LNCAP (cell line): ENCODE data around the gene ELMO3.

ENCODE experiments used
- TF ChIP-seq, protein P1 (sequence below): fragments of 450-650 bp; IDR thresholded peaks from 2 replicates; pipeline ENCODE4 v1.5.1; 2017; ENCODE audit warnings: mild to moderate bottlenecking

ELMO3 gene

DNA sequence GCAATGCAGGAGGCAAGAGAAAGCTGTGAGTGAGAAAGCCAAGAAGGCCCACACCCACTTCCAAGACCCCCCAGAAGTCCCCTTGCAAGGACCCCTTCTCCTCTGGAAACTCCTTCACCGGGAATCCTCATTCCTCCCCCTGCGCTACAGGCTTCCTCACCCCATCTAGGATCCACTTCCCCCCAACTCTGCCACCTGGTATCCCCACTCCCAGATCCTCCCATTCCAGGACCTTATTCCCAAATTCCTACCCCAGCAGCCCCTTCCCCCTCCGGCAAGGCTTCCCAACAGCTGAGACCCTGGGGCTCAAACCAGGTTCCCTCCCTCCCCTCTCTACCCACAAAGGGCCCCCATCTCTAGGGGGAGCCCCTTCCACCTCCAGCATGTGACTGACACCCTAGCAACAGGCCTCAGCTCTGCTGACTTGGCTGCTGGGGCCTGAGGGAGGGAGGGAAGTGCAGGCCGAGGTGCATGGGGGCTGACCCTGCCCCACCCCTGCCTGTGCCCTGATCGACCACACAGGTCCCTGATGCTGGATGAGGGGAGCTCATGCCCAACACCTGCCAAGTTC is 32.2 kb upstream of the ELMO3 start:
- TF ChIP-seq, protein P1, sequence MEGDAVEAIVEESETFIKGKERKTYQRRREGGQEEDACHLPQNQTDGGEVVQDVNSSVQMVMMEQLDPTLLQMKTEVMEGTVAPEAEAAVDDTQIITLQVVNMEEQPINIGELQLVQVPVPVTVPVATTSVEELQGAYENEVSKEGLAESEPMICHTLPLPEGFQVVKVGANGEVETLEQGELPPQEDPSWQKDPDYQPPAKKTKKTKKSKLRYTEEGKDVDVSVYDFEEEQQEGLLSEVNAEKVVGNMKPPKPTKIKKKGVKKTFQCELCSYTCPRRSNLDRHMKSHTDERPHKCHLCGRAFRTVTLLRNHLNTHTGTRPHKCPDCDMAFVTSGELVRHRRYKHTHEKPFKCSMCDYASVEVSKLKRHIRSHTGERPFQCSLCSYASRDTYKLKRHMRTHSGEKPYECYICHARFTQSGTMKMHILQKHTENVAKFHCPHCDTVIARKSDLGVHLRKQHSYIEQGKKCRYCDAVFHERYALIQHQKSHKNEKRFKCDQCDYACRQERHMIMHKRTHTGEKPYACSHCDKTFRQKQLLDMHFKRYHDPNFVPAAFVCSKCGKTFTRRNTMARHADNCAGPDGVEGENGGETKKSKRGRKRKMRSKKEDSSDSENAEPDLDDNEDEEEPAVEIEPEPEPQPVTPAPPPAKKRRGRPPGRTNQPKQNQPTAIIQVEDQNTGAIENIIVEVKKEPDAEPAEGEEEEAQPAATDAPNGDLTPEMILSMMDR: no peak

DNA sequence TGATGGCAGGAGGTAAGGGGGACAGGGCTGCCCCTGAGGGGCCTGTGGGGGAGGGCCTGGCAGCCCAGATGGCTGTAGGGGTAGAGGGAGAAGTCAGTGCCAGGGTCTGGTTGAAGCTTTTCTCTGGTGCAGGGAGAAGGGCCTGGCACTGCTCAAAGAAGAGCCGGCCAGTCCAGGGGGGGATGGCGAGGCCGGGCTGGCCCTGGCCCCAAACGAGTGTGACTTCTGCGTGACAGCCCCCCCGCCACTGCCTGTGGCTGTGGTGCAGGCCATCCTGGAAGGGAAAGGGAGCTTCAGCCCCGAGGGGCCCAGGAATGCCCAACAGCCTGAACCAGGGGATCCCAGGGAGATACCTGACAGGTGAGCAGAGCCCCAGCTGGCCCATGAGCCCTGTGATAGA is 31.3 kb upstream of the ELMO3 start:
- TF ChIP-seq, protein P1: no peak

GRCh38 chr16:67169011-67169451 is 29.9 kb upstream of the ELMO3 start:
- TF ChIP-seq, protein P1: no peak

GRCh38 chr16:67169642-67170167 is 29.2 kb upstream of the ELMO3 start:
- TF ChIP-seq, protein P1: peak; percentile 31; the same call in 1 of the 2 replicates

DNA sequence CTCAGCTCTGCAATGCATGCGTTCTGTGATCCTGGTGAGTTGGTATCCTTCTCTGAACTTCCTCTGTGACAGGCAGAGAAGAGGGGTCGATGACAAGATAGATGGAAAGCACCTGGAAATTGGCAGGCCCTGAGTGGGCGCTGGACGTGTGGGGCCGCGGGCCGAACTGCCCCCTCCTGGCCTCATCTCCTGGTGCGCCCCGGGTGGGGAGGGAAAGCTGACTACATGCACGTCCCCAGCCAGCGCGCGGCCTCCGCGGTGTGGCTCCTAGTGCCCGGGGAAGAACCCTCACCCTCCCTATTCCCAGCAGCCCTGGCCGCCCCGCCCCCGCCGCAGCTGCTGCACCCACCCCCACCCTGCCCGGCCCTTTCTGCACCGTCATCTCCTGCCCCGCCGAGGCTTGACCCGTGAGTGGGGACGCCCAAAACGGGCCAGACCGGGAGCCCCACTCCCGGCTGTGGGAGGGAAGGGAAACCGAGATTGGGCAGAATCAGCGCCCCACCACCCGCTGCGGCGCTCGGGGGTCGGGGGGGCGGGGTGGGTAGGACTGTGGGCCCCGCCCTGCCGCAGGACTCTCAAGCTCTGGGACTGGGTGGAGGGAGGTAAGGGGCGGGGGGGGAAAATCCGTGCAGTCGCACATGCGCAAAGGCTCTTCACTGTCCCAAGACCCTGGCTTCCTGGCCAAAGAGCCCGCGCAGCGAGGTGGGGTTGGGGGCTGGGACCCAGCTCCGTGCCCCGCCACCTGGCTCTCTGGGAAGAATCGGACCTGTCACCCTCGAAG is 28.6 kb upstream of the ELMO3 start, which contains the start of gene NOL3:
Gene NOL3 (plus strand): TSS at position 371 of the 781 bp plus-strand sequence.
- TF ChIP-seq, protein P1: no peak

- TF ChIP-seq, protein P1: no peak
Observed at GRCh38 chr16:67170949-67171649, 27.8 kb upstream of the ELMO3 start.

DNA sequence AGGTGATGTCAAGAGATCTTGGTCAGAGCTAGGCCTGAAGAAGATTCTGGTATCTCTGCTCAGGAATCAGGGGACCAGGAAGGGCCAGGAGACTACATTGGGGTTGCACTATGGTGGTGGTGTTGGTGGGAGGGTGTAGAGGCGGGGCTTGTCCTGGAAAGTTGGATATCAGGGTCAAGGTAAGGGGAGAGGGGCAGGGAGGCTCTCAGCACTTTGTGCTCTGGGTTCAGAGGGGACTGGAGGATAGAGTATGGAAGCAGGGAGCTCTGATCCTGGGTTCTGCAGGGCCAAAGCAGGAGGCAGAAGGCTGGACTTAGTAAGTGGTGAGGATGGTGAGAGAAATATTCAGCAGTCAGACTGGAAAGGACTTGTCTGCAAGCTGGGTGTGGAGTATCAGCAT is 25.6 kb upstream of the ELMO3 start:
- TF ChIP-seq, protein P1: no peak
